EH (cell line): ENCODE measurements around the gene WDR86.

Source experiments
- DNase-seq: peaks from one replicate; pipeline ENCODE4 v3.0.0-alpha.2; 2015; ENCODE audit warnings: low read depth

Gene WDR86

DNA sequence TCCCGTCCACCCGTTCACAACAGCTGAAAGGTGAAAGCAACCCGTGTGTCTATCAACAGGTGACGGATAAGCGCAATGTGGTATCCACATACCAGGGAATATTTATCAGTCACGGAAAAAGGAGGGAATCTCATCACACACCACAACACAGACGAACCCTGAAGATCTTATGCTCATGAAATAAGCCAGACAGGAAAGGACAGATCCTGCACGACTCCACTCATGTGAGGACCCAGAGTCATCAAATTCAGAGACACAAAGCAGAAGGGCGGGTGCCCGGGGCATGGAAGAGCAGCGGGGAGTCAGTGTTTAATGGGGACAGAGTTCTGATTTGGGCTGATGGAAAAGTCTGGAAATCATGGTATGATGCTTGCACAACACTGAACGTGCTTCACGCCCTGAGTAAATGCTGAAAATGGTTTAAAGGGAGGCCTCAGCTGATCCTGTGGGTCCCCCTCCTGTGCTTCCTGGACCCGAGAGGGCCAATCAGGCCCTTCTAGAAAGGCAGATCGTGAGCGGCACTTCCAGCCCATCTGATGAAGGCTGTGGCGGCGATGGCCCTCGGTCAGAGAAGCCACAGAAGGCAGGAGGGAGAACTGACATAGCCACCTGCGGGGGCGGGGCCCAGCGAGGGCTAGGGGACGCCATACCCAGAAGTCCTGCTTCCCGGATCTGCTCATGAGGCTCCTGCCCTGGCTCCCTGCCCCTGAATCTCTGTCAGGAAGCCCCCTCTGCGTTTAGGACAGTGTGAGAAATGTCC lies 19.1 kb downstream of the WDR86 start:
- no peak for DNase-seq

- DNase-seq, result no peak
Observed at GRCh38 chr7:151389768-151390597, 19.9 kb downstream of the WDR86 start.

- DNase-seq, result no peak
Observed at GRCh38 chr7:151389096-151389767, 20.6 kb downstream of the WDR86 start.

- no peak for DNase-seq
Observed at GRCh38 chr7:151388430-151388829, 21.4 kb downstream of the WDR86 start.

- DNase-seq, result no peak
Observed at GRCh38 chr7:151388007-151388297, 21.9 kb downstream of the WDR86 start.

GRCh38 chr7:151387161-151388006 lies 22.5 kb downstream of the WDR86 start:
- DNase-seq, result no peak

DNA sequence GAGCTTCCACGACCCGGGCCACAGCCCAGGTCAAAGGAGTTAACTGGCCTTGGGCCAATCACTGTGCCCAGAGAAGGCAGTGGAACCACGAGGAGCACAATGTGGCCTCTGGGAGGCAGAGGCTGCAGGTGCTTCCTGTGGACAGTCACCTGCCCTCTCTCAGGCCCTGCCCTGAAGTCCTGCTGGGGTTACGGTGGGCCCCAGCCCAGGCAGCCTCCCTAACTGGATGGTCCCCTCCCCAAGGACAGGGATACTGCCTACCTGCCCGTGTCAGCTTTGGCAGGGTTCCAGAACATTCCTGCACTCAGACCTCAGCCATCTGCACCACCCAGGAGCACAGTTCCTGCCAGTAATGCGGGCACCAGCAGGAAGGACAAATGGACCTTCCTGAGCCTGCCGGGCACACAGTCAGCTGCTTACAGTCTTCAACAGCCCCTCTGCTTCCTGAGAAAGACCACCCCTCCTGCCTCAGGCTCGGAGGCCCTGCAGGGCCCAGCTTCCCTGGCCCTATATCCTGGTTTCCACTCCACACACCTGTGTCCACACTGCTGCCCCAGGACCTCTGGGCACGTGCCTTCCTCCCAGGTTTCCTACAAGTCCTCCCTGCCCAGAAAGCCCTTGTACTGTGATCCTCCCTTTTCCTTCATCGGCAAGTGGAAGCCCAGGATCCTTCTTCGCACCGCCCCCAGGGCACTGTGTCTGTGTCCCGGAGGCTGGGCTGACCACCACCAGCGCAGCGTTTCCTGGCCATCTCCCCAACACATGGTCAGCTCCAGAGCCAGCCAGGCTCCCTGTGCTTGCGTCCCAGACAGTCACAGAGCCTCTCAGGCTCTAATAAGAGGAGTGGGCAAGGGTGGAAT lies 23.3 kb downstream of the WDR86 start:
- no peak for DNase-seq

- no peak for DNase-seq
Observed at GRCh38 chr7:151385626-151386300, 24.1 kb downstream of the WDR86 start.

DNA sequence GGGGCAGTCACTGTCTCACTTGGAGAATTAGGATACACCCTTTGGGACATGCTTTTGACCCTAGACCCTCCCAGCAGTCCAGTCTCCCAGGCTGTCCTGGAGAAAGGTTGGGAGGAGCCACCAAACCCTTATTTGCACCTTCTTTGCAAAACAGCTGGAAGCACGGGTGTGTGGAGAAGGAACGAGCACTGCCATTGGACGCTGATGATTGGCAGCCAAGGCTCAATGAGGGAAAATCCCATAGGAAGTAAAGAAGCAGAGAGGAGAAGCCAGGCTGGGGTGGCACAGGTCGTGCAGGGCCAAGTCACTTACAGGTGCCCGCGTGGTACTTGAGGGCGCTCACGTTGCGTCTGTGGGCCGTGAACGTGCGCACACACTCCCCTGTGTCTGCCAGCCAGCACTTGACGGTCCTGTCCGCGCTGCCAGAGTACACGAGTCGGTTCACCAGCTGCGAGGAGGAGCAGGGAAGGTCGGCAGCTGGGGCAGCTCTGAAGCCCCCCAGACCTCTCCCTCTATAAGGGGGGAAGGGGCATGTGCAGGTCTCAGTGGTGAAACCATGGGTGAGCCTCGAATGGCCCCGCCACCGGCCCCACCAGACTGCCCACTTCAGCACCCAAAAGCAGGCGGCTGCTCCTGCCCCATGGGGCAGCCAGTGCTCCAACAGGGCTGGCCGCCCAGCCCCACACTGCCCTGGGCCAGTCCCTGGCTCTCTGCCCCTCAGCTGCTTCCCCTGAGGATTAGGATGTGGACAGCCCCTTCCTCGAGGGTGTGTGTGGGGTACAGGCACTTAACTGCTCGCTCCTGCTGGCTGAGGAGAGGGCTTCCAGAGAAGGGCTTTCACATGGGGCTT lies 24.8 kb downstream of the WDR86 start:
- DNase-seq, result no peak

- DNase-seq, result no peak
Observed at GRCh38 chr7:151384352-151384697, 25.5 kb downstream of the WDR86 start.

DNA sequence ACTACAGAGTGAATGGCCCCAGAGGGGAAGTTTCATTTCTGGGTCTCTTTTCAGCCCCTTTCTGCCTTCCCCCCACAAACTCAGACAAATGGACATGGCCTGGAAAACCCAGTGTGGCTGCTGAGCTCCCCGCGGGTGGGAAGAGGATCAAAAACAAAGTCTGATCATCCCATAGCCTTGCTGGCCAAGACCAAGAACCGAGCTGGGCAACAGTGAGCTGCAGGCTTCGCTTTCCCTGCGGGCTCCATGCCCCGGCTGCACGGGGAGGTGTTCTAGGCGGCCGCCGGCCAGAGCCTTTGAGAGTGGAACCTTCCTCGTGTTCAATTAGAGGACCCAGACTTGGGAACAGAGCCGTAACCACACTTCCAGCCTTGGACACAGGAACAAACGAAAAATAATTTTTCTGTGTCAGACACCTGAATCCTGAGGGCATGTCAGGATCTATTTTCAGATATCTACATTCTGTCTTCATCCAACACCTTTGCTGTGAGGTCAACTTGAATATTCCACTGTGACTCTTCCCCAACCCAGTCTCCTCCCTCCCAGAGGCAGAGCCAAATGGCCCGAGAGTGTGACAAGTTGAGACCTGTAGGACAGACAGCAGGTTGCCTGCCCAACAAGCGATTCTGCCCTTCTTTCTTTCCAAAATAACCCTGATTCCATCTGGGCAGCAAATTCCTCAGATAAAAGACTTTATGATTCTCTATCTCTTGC lies 26.0 kb downstream of the WDR86 start:
- DNase-seq, result no peak

GRCh38 chr7:151382079-151382885 lies 27.6 kb downstream of the WDR86 start:
- DNase-seq, result no peak

DNA sequence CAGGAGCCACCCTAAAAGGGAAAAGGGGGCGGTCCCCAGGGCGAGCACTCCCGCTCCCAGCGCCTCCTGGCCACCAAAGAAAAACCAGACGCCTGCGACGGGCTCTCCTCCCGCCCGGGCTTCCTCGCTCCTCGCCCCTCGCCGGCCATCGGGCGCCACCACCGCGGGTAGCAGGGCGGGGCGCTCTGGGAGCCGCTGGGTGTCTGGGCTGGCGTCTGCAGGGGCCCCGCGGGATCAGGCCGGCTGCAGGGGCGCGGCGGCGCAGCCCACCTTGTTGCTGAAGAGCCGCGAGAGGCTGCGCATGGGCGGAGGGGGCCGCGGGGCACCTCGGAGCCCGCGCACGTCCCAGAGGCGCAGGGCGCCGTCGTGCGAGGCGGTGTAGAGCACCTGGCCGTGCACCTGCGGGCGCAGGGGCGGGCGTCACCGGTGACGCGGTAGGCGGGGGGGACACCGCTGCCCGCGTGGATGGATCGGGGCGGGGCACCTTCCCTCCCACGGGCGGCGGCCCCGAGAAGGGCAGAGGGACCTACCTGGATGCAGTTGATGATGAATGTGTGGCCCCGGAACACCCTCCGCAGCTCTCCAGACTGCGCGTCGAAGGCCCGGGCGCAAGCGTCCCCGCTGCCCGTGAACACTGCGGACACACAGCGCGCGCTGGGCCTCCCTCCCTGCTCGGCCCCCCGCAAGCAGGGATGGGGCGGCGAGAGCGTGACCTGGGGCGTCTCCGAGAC lies 28.3 kb downstream of the WDR86 start:
- no peak for DNase-seq

DNA sequence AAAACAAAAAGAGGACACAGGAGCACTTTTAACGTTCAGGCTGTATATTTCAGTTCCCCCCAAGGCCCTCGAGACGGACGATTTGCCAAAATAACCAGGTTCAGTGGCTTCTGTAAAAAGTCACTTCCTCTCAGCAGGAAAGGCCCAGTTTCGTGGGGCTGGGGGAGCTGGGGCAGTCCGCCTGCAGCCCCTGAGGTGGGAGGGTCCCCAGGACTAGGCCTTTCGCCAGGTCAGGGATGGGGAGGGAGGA lies 28.8 kb downstream of the WDR86 start:
- DNase-seq, result no peak

GRCh38 chr7:151380199-151381097 lies 29.4 kb downstream of the WDR86 start:
- no peak for DNase-seq

GRCh38 chr7:151379534-151380198 lies 30.2 kb downstream of the WDR86 start:
- DNase-seq, result no peak
